IPS-18c (cell line): Measurements from ENCODE around the gene CCDC167.
"Not testable (repeated sequence)": the region's sequence is repeated elsewhere in the genome, so short reads cannot be mapped to it uniquely, and the experiment has no call there.

Source experiments
- H3K4me3 ChIP-seq: 2 replicates; pipeline ENCODE4 v1.7.0; 2013; ENCODE audit warnings: low read depth, mild to moderate bottlenecking, low read length, moderate library complexity; ENCODE audit not compliant: insufficient read depth
- H3K9me3 ChIP-seq: one replicate; pipeline ENCODE4 v1.6.1; 2013; ENCODE audit warnings: mild to moderate bottlenecking, low read length, moderate library complexity; ENCODE audit not compliant: control insufficient read depth, insufficient read depth

Gene CCDC167

DNA sequence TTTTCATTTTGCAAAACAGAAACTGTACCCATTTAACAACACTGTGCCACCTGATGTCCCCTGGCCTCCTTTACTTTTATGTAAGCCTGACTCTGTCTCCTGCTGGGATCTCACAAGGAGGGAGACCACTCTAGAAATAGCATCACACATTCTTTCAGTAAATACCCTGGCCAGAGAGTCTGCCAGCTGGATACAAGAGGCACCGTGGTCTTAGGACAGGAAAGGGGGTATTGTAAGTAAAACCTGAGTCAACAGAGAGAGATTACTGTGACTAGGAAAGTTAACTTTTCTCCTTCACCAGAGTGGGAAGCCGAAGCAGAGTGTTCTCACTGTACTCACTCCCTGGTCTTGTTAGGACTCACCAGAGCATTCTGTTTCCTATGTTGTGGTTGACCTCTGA is 38.9 kb downstream of the CCDC167 start:
- Histone ChIP-seq H3K4me3 (no peak overlapping the region), H3K9me3 (no peaks in the 10 kb centered on the region)

DNA sequence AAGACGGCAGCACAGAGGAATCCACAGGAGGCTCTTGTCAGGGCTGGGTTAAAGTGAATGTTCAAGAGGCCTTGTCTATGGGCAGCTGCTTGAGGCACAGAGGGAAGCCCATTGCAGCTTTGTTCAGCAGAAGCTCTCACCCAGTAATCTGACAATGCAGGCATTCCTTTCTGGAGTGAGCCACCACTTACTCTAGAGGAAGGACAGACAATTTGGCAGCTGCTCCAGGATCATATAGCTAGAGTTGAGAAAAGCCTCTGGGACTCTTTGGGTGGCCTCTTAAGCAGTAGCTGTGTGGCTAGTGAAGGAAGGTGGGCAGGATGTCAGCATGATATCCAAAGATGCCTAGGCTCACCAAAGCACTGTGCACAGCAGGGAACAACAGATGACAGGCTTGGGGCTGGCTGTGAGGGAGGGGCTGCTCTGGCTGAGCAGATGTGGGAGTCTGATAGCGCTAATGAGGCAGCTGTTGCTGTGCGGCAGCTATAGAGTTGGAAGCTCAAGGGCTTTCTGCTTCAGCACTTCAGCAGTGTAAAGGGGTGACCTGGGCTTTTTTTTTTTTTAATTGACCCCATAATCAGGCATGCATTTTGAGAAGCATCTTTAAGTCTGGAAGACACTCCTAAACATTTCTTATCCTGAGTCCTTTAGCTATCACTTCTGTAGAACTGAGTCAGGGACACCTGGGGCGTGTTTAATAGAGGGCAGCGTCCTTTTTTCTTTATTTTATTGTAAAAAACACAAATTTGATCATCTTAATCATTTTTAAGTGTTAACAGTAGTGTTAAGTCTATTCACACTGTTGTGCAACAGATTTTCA is 39.5 kb downstream of the CCDC167 start:
- no peaks in the 10 kb centered on the region for H3K9me3 ChIP-seq
- no peak overlapping the region for H3K4me3 ChIP-seq

DNA sequence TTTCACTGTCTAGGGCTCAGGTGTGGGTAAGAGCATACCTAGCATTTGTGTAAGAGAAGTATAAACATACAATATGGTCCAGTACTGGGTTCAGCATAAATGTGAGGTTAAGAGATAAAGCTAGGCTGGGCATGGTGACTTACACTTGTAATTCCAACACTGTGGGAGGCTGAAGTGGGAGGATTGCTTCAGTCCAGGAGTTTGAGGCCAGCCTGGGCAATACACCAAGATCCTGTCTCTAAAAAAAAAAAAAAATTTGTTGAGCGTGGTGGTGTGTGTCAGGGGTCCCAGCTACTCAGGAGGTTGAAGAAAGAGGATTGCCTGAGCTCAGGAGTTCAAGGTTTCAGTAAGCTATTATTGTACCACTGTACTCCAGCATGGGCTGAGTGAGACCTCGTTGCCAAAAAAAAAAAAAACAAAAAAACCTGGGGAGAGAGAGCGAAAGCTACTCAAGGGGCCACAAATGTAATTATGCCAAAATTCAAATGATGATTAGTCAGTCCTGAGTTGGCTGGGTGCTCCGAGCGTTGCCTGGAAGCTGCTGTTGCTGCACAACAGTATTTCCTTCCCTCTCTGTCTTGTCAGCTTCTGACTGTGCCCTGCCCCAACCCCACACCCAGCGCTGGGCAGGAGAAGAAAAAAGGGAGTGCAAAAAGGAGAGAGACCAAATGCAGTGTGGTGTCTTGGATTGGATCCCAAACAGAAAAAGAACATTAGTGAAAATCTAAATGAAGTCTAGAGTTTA is 42.7 kb downstream of the CCDC167 start:
- no peaks in the 10 kb centered on the region for H3K9me3 ChIP-seq
- H3K4me3 ChIP-seq = no peak overlapping the region

DNA sequence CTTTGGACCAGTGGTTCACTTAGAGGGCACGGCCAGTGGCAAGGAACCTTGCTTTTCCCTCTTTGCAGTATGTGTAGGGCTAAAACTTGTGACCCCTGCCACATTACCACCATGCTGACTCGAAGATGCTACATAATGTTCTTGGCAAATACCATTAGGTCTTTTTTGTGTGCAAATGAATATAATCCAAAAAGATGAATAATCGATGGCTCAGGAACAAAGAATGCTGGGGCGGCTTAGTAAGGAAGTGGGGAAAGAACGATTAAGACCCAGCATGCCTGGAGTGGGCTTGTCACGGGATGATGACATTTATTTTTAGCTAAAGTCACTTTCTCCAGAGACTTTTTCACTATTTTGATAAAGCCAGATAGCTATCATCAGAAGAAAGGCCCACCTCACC is 43.6 kb downstream of the CCDC167 start:
- Histone ChIP-seq H3K4me3 (no peak overlapping the region), H3K9me3 (no peaks in the 10 kb centered on the region)

DNA sequence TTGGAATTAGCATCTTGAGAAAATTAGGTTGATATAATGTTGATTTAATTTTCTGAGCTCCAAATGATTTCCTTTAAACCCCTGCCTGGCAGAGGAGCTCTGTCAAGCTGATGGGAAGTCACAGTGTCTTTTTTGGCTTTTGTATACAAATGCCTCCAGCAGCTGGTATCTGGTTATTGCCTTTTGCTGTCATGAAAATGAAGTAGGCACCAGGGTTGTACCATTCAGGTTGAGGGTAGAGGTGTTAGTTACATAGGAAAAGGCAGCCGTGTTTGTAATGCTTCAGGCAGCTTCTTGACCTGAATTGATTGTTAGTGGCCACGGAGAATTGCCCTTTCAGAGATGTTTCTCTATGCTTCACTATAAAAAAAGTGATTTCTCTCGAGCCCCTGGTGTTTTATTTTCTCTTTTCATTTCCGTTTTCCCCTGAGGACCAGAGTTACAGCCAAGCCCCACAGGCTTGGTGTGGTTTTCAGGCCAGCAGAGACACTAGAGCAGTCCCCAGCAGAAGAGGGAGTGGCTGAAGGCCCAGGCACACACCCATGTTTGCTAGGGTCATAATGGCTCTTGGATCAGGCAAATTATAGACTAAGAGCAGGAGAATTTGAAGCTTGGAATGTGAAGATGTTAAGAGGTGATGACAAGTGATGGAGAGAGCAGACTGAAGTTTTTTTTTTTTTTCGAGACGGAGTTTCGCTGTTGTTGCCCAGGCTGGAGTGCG is 45.1 kb downstream of the CCDC167 start:
- no peak overlapping the region for H3K4me3 ChIP-seq
- H3K9me3 ChIP-seq = no peaks in the 10 kb centered on the region

DNA sequence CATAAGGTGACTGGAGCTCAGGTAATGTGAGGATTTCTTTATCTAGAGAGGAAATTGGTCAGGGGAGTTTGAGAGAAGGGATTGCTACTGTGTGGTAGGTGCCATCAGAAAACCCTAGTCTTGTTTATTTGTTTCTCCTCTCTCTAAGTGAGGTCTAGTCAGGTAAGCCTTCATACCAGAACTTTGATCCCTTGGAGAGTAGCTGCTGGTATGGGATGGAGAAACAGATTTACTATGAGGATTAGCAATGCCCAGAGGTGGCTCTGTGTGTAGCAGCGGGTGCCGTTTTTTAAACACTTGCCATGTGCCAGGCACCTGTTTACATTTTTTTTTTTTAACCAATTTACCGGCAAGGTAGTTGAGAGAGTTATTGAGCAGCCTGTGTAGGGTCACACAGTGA is 47.2 kb downstream of the CCDC167 start:
- Histone ChIP-seq H3K4me3 (no peak overlapping the region), H3K9me3 (no peaks in the 10 kb centered on the region)

DNA sequence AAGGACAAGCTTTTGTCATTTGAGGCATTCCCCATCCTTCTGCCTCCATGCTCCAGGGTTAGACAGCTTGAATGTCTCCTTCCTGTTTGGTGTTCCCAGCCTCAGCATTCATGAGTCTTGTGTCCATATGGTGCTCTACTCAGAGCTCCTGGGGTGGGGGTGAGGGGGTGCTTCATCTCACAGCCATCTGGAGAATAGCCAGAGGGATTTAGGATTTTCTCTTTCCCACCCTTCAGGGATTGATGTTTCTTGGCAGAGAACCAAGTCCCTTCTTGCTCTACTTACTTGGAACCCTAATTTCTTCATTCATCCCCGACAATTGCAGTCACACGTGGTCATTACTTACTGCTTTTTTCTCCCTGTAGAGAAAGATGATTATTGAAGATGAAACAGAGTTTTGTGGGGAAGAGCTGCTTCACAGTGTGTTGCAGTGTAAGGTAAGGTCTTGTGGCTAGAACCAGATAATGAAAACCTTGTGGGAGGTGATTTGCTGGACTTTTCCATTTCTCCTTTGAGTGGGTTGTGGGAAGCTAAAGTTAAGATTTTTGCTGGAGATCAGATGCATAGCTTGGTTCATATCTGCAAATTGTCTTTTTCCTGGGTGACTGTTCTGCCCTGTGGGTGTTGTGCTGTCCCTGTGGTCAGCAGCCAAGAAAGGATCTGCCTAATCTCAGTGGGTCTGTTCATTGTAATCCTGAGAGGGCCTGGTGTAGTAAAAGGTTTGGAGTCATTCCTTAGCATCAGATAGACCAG is 48.1 kb downstream of the CCDC167 start:
- Histone ChIP-seq H3K9me3 (no peaks in the 10 kb centered on the region), H3K4me3 (no peak overlapping the region)

DNA sequence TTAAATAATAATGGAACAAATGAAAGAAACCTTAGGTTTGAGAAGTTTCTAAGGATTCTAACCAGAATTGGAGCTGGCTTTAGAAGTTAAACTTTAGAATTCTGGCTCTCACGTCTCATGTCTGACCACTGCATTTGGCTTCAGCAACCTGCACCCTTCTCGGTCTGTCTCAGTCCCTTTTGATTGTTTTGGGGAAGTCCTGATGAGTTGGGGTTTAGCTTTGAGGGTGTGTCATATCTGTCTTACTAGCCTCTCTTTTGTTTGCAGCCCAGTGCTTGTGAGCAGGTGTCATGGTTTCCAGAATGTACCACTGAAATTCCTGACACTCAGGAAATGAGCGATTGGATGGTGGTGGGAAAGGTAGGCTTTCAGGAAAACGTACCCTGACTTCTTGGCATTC is 49.7 kb downstream of the CCDC167 start:
- Histone ChIP-seq H3K9me3 (no peaks in the 10 kb centered on the region), H3K4me3 (no peak overlapping the region)

DNA sequence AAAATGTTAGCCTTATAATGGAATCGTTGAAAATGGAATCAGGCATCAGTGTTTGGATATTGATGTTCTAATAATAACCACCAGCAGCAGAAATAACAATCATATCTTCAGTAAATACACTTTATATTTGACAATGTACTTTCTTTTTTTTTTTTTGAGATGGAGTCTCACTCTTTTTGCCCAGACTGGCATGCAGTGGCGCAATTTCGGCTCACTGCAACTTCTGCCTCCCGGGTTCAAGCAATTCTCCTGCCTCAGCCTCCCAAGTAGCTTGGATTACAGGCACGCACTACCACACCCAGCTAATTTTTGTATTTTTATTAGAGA is 56.5 kb downstream of the CCDC167 start:
- not testable (repeated sequence) for H3K4me3 ChIP-seq, H3K9me3 ChIP-seq

DNA sequence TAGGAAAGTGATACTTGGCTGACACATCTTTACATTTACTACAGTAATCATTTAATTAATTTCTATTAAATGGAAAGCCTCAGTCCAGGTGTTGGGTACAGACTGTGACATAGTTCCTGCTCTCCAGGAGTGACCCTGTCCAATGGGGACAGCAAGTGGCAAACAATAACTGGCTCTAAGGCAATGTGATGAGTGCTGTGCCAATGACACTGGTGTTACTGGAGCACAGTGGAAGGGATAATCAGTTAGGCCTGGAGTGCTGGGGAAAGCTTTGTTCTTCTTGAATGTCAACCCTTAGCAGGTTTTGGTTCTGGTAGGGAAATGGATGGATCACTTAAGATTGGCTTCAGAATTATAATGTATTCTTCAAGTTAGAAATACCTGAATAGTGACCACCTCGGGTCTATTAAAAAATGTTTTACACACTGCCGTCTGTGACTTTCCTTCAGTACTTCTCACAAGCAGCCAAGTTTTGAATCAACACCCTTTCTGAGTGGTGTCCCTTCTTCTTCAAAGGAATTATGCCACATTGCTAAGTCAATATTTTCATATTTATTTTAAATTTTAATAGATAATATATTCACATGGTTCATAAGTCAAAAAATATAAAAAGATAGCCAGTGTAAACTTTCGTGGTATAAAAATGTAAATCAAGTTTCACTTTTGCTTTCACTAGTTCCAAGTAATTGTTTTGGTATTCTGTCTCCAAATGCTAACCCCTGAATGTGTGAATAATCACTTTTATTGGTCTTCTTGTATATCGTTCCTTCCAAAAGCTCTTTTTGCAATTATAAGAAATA is 57.1 kb downstream of the CCDC167 start:
- H3K4me3 ChIP-seq = no peak overlapping the region

DNA sequence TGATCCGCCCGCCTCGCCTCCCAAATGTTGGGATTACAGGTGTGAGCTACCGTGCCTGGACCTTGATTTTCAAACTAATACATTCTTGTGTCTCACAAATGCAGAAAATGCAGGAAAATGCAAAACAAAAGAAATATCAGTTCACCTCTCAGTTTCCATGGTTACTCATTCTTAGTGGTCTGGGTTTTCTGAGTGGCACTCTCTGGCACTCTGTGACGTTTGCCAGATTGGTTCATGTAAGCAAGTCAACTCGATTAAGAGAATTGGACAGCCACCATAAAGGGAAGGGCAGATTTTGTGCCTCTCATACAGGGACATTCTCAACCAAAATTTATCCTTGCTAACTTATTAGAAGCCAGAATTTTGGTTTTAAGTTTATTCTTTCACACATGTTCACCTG is 58.0 kb downstream of the CCDC167 start:
- H3K4me3 ChIP-seq = no peak overlapping the region
- H3K9me3 ChIP-seq = no peaks in the 10 kb centered on the region

More for the DNA sequence above, 57.1 kb downstream of the CCDC167 start:
- H3K9me3 ChIP-seq = no peaks in the 10 kb centered on the region

DNA sequence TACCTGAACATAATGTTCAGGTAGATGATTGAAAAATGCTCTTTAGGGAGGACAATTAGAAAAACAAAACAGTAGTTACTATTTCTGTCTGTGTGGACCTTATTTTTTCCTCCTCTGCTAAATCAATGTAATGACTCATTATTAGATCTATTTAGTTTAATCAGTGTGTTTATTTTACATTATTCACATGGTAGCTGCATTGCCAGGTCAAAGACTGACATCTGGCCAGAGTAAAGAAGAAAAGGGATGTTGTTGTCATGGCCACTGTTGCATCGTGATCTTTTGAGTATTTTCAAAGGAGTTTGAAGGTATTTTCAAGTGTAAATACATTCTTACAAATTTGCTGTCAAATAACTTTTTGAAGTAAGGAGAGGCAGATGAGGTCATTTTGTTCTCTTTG is 60.8 kb downstream of the CCDC167 start:
- Histone ChIP-seq H3K9me3 (no peaks in the 10 kb centered on the region), H3K4me3 (no peak overlapping the region)

DNA sequence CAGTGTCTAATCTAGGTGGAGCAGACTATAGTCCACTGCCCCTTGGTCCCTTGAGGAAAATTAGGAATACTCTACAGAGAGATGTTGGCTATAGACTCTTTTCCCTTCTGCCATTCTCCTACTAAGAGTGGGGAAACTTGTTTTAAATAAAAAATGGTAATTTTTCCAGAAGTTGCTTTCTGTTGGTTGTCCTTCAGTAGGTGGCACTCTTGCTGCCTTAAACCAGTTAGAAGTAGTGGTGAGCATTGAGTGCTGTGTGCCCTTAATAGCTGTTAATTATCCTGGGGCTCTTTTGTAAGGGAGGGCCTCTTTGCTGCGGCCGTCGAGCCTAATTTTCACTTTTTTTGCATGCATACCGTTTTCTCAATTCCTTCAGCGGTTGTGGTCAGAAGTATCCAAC is 63.9 kb downstream of the CCDC167 start:
- Histone ChIP-seq H3K9me3 (no peaks in the 10 kb centered on the region), H3K4me3 (no peak overlapping the region)

DNA sequence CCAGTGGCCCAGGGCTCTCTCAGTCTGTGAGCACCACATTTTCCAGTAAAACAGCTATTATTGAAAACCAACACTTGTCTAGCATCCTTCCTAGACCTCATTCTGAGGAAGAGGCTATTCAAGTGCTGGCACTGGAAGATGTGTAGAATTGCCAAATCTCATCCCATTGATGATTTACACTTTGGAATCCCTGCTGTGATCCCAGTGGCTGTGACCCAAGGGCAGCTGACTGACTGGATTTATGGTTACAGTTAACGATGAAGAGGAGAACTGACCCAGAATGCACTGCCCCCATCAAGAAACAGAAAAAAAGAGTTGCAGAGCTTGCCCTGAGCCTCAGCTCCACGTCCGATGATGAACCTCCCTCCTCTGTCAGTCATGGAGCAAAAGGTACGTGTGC is 64.3 kb downstream of the CCDC167 start:
- Histone ChIP-seq H3K4me3 (no peak overlapping the region), H3K9me3 (no peaks in the 10 kb centered on the region)

DNA sequence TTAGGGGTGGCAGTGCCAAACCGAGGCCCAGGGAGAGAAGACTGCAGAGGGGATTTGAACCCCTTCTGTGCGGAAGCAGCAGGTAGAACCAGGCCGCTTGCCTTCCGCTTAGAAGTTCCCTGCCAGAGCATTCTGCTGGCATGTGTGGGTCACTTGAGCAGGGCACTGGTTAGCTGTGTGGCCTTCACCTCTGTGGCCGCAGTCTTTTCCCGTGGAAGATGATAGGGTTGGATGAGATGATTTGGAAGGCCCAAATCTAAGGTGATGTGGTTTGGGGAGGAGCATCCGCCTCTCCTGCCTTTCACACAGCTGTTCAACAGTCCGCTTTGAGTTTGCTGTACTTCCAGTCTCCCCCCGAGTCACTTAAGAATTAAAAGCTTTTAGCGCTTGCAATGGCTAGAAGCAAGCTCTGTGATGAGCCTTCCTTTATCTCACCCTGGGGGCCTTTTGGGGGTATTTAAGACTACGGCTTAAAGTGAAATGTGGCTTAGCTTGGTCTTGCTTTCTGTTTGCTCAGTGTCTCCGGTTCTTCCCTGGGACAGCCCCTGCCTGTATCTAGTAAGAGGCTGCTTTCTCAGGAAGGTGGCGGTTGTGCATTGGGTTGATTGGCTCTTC is 65.9 kb downstream of the CCDC167 start:
- Histone ChIP-seq H3K4me3 (peak overlapping the region; percentile 86), H3K9me3 (no peaks in the 10 kb centered on the region)
